ENCODE data around the gene ECHS1.

Gene ECHS1

GRCh38 chr10:133357285-133358161 is 15.6 kb downstream of the ECHS1 start, which contains the start of gene FUOM:
FUOM (minus strand) TSS chr10:133358019; CDS start chr10:133358007, 12 bp downstream.
- peak; percentile 75 for DNase-seq

- no peak for DNase-seq
Observed at GRCh38 chr10:133356549-133357284, 16.4 kb downstream of the ECHS1 start.

GRCh38 chr10:133355991-133356390 is 17.2 kb downstream of the ECHS1 start:
- no peak for DNase-seq

- no peak for DNase-seq
Observed at GRCh38 chr10:133355266-133355665, 17.9 kb downstream of the ECHS1 start.

- DNase-seq = no peak
Observed at GRCh38 chr10:133354672-133355240, 18.4 kb downstream of the ECHS1 start.

GRCh38 chr10:133353988-133354605 is 19.1 kb downstream of the ECHS1 start:
- DNase-seq = no peak

- DNase-seq = no peak
Observed at GRCh38 chr10:133353202-133353959, 19.8 kb downstream of the ECHS1 start.

GRCh38 chr10:133351408-133352318 is 21.5 kb downstream of the ECHS1 start:
- DNase-seq = no peak

- DNase-seq = no peak
Observed at GRCh38 chr10:133350950-133351329, 22.2 kb downstream of the ECHS1 start.

- no peak for DNase-seq
Observed at GRCh38 chr10:133350283-133350949, 22.7 kb downstream of the ECHS1 start.

- no peak for DNase-seq
Observed at GRCh38 chr10:133349577-133350011, 23.6 kb downstream of the ECHS1 start.

- DNase-seq = no peak
Observed at GRCh38 chr10:133349160-133349568, 24.0 kb downstream of the ECHS1 start.

GRCh38 chr10:133347710-133348517 is 25.2 kb downstream of the ECHS1 start:
- no peak for DNase-seq

GRCh38 chr10:133346413-133346812 is 26.7 kb downstream of the ECHS1 start:
- DNase-seq = no peak

GRCh38 chr10:133344236-133344635 is 28.9 kb downstream of the ECHS1 start:
- no peak for DNase-seq

- DNase-seq = no peak
Observed at GRCh38 chr10:133343558-133343957, 29.6 kb downstream of the ECHS1 start.

GRCh38 chr10:133342942-133343341 is 30.2 kb downstream of the ECHS1 start:
- DNase-seq = no peak

GRCh38 chr10:133341983-133342382 is 31.2 kb downstream of the ECHS1 start:
- DNase-seq = no peak

- DNase-seq = no peak
Observed at GRCh38 chr10:133339708-133340380, 33.3 kb downstream of the ECHS1 start.
